ENCODE results near the gene DDX20.

DNA sequence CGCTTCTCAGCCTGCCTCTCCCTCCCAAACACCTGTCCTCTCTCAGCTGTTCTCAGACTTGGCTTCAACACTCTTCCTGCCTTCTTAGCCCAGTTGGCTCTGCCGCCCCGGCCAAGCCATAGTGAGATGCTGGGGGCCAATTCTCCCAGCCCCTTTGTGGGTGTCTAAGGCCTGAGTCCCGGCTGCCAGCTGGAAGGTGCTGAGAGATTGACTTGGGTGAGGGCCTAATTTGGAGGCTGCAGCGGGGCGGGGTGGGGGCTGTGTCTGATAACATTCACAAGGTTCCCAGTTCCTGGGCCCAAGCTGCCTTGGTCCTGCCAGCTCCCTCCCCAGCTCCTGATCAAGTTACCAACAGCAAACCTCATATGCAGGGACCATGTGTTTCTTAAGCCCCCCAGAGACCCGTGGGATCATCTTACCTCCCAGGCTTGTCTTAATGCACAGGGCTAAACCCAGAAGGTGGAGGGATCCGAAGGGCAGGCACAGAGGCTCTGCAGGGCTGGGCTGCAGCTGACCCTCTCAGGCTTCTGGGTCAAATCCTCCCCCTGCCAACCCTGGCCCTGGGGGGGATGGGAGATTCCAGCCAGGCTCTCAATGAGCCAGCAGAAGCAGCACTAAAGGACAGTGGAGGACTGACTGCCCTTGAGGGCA lies 26.3 kb upstream of the DDX20 start:
- TF ChIP-seq, protein P1, sequence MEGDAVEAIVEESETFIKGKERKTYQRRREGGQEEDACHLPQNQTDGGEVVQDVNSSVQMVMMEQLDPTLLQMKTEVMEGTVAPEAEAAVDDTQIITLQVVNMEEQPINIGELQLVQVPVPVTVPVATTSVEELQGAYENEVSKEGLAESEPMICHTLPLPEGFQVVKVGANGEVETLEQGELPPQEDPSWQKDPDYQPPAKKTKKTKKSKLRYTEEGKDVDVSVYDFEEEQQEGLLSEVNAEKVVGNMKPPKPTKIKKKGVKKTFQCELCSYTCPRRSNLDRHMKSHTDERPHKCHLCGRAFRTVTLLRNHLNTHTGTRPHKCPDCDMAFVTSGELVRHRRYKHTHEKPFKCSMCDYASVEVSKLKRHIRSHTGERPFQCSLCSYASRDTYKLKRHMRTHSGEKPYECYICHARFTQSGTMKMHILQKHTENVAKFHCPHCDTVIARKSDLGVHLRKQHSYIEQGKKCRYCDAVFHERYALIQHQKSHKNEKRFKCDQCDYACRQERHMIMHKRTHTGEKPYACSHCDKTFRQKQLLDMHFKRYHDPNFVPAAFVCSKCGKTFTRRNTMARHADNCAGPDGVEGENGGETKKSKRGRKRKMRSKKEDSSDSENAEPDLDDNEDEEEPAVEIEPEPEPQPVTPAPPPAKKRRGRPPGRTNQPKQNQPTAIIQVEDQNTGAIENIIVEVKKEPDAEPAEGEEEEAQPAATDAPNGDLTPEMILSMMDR (IDR thresholded peaks at IDR 0.05) = no peak
- TF ChIP-seq POLR2A (IDR thresholded peaks at IDR 0.05) = no peak
